PC-9 (cell line): ENCODE results near the gene MAST2.
"Not testable (repeated sequence)": the region's sequence is repeated elsewhere in the genome, so short reads cannot be mapped to it uniquely, and the experiment has no call there.

Source experiments
- CTCF ChIP-seq: fragments of 200-600 bp; sonication (generic); conservative IDR thresholded peaks from 2 replicates; pipeline ENCODE4 v1.6.1; 2017; ENCODE audit warnings: mixed run types, antibody characterized with exemption, mild to moderate bottlenecking, moderate library complexity
- EZH2 ChIP-seq: fragments of 200-600 bp; sonication (generic); IDR thresholded peaks from 2 replicates; pipeline ENCODE4 v1.8.0; 2017; ENCODE audit warnings: antibody characterized with exemption, low read depth

DNA sequence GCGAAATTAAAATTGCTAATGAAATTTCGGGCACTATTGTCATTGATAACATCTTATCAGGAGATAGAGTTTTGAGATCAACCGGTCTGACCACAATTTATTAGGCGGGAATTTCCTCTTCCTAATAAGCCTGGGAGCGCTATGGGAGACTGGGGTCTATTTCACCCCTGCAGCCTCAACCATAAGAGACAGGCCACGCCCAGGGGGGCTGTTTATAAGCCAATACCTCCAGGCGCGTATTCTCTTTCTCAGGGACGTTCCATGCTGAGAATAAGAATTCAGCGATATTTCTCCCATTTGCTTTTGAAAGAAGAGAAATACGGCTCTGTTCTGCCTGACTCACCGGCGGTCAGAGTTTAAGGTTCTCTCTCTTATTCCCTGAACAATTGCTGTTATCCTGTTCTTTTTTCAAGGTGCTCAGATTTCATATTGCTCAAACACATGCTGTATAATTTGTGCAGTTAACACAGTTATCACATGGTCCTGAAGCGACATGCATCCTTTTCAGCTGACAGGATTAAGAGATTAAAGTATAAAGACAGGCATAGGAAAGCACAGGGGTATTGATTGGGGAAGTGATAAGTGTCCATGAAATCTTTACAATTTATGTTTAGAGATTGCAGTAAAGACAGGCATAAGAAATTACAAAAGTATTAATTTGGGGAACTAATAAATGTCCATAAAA, 124.0 kb downstream of the MAST2 start:
- not testable (repeated sequence) for TF ChIP-seq CTCF, EZH2
